GM18861 (cell line): ENCODE data around the gene GATA6.

Experiments used
- ATAC-seq: cut with Tn5 transposase; IDR thresholded peaks from one replicate; pipeline ENCODE4 v1.9.1; 2021; ENCODE audit not compliant: unreplicated experiment

The GATA6 gene

GRCh38 chr18:22169011-22169888 lies at the start of gene GATA6:
Gene GATA6, plus strand, starts transcription at chr18:22169589. Its CDS starts 1,556 bp downstream, at chr18:22171145.
- ATAC-seq, result peak; percentile 71

- ATAC-seq, result no peak
These were observed 44.4 kb upstream of the GATA6 start for GRCh38 chr18:22124970-22125369.

- no peak for ATAC-seq
These were observed 40.4 kb upstream of the GATA6 start for GRCh38 chr18:22128954-22129353.

- no peak for ATAC-seq
These were observed 39.6 kb upstream of the GATA6 start for GRCh38 chr18:22129778-22130177.

GRCh38 chr18:22132258-22132657 lies 37.1 kb upstream of the GATA6 start:
- ATAC-seq, result no peak

- no peak for ATAC-seq
These were observed 36.6 kb upstream of the GATA6 start for GRCh38 chr18:22132763-22133162.

- ATAC-seq, result no peak
These were observed 33.0 kb upstream of the GATA6 start for GRCh38 chr18:22136395-22136794.

GRCh38 chr18:22141211-22141610 lies 28.2 kb upstream of the GATA6 start:
- ATAC-seq, result no peak

GRCh38 chr18:22143347-22144340 lies 25.7 kb upstream of the GATA6 start:
- ATAC-seq, result no peak

- ATAC-seq, result no peak
These were observed 24.2 kb upstream of the GATA6 start for GRCh38 chr18:22145160-22145559.

- no peak for ATAC-seq
These were observed 19.7 kb upstream of the GATA6 start for GRCh38 chr18:22149710-22150109.

GRCh38 chr18:22152093-22152492 lies 17.3 kb upstream of the GATA6 start:
- no peak for ATAC-seq

GRCh38 chr18:22153428-22153827 lies 16.0 kb upstream of the GATA6 start:
- ATAC-seq, result no peak

- no peak for ATAC-seq
These were observed 13.8 kb upstream of the GATA6 start for GRCh38 chr18:22155584-22155983.

GRCh38 chr18:22159014-22159413 lies 10.4 kb upstream of the GATA6 start:
- no peak for ATAC-seq

- ATAC-seq, result no peak
These were observed 8.3 kb upstream of the GATA6 start for GRCh38 chr18:22161090-22161489.

- no peak for ATAC-seq
These were observed 5.8 kb upstream of the GATA6 start for GRCh38 chr18:22163416-22164161.

- ATAC-seq, result no peak
These were observed 4.9 kb upstream of the GATA6 start for GRCh38 chr18:22164337-22165048.

- ATAC-seq, result no peak
These were observed 4.3 kb upstream of the GATA6 start for GRCh38 chr18:22165049-22165602.

- ATAC-seq, result no peak
These were observed 3.8 kb upstream of the GATA6 start for GRCh38 chr18:22165603-22166068.
